GM19452 (cell line): Measurements from ENCODE around the gene DNAJC5.
"Not testable (repeated sequence)": the region's sequence is repeated elsewhere in the genome, so short reads cannot be mapped to it uniquely, and the experiment has no call there.

ENCODE experiments used
- ATAC-seq: cut with Tn5 transposase; IDR thresholded peaks from one replicate; pipeline ENCODE4 v1.9.1; 2021; ENCODE audit not compliant: unreplicated experiment

Gene DNAJC5

DNA sequence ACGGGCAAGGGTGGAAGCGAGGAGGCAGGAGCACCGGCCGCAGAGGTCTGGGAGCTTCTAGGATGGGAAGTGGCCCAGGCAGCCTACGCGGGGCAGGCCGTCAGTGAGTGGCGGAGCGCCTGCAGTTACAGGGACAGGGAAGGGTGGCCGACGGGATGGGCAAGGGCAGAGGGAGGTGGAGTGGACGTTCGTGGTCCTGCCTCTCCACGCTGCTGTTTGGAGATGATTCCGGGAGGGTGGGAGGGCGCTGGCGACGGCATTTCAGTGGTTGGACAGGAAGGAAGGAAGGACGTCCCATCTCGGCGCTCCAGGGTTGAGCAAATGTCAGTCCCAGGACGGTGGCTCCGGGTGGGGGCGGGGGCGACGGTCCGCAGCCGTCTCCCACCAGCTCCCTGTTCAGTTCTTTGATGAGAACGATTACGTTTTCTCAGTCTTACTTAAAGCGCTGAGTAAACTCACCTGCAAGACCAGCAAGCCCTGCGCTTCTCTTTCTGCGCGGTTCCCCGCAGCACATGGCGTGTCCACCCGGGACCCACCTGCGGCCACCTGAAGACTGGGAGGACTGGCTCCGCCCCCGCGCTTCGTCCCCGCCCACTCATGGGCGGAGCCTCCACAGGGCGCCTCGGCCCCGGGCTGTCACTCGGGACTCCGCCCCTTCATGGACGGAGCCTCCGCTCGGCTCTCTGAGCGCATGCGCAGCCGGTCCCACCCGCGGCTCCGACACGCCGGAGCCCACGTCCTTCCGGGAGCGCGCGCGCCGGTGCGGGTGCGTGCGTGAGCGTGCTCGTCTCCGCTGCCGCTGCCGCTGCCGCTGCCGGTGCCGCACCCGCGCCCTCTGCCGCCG, at the start of gene DNAJC5:
Gene DNAJC5 (plus strand): TSS at position 769 of the 844 bp plus-strand sequence. CDS start 33,220 bp downstream, outside the sequence.
- ATAC-seq, result peak; percentile 76

- no peak for ATAC-seq
These were observed 48.7 kb upstream of the DNAJC5 start for GRCh38 chr20:63846128-63846771.

GRCh38 chr20:63846888-63847236, 48.1 kb upstream of the DNAJC5 start:
- ATAC-seq, result no peak

- ATAC-seq, result no peak
These were observed 47.5 kb upstream of the DNAJC5 start for GRCh38 chr20:63847237-63848002.

- no peak for ATAC-seq
These were observed 46.7 kb upstream of the DNAJC5 start for GRCh38 chr20:63848003-63848911.

- ATAC-seq, result peak; percentile 78
These were observed 44.0 kb upstream of the DNAJC5 start for GRCh38 chr20:63850689-63851547.

- ATAC-seq, result not testable (repeated sequence)
These were observed 43.4 kb upstream of the DNAJC5 start for GRCh38 chr20:63851548-63851943.

DNA sequence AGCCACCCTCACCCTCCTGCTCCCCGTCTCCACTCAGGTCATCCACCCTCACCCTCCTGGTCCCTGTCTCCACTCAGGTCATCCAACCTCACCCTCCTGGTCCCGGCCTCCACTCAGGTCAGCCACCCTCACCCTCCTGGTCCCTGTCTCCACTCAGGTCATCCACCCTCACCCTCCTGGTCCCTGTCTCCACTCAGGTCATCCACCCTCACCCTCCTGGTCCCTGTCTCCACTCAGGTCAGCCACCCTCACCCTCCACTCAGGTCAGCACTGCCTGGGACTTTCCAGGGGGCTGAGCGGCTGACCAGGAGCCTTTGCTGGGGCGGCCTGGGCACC, 41.2 kb upstream of the DNAJC5 start:
- not testable (repeated sequence) for ATAC-seq

DNA sequence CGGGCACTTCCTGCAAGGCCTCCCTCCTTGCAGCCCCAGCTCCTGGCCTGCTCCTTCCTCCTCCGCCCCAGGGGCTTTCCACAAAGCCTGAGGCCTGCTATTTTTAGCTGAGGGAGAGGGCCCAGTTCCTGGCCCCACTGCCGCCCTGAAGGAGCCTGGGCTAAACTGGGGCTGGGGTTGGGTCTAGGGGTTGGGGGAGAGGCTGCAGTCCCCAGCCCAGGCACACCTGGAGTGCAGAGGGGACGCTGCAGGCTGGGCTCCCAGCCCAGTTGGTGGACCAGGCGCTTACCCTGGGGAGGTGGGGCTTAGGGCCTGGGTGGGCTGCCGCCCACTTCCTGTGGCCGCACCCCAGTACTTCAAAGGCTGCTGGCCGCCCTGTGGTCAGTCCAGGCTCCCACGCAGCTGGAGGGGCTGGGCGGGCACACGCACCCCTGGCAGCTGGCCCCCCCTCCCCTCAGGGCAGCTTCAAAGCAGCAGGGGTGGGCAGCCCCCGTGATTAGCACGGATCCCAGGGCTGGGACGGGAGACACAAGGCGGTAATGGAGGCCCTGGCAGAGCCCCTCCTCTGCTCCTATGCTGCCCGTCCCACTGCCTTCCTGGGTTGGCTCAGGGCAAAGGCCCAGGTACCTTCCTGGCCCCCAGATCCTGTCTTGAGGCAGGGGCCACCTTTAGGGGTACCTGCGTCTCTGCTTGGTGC, 40.7 kb upstream of the DNAJC5 start:
- no peak for ATAC-seq

DNA sequence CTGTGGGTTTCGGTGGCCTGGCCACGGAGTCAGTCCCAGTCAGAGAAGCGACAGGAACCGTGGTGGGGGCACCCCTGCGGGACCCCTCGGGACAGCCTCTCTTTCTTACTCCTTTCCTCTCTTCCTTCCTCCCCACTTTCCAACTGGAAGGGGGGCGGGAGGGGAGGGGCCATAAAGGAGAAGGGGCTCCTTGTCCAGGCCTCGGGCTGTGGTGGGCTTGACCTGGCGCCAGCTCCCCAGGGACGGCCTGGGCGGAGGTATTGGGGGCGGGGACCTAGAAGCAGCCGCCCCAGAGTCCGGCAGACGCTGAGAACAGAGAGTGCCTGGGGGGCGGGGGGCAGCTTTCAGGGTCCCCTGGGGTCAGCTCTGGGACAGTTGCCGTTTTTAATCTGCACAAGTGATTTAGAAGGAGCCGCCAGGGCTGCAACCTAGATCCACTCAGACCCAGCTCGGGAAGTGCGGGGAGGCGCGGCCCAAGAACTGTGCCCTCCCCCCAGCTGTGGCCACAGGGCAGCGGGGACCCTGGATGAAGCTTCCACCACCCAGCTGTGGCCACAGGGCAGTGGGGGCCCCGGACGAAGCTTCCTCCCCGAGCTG, 40.1 kb upstream of the DNAJC5 start:
- ATAC-seq, result no peak

- ATAC-seq, result no peak
These were observed 39.4 kb upstream of the DNAJC5 start for GRCh38 chr20:63855363-63856097.

GRCh38 chr20:63856098-63856511, 38.8 kb upstream of the DNAJC5 start:
- ATAC-seq, result no peak

GRCh38 chr20:63857764-63858392, 37.0 kb upstream of the DNAJC5 start:
- no peak for ATAC-seq

DNA sequence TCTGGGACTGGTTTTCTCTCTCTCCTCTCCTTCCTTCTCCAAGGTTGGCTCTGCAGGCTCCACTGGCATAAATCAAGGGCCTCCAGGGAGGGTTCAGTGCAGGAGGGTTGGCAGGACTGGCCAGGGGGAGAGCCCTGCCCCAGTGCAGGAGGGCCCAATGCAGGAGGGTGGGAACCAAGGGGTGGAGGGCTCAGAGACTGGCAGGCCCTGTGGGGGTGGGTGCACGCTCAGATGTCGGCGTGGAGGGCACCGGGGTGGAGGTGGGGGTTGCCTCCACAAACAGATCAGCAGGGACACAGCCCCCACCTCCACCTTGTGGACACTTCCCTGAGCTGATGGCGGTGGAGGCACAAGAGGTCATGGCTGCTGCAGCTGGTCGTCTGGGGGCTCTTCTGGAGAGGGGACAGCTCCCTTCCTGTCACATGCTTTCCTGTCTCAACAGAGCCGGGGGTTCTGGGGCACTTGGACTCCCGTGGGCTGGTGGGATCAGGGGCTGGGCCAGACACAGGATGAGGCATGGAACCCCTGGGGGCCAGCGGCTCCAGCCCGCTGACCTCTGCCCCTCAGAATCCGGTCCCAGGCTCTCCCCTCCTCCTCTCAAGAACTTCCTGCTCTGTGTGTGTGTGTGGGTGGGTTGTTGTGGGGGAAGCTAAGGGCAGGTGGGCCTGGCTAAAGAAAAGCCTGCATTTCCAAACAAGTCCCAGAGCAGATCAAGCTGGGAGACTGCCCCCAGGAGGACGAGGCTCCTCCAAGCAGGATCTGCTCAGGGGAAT, 36.3 kb upstream of the DNAJC5 start:
- no peak for ATAC-seq

DNA sequence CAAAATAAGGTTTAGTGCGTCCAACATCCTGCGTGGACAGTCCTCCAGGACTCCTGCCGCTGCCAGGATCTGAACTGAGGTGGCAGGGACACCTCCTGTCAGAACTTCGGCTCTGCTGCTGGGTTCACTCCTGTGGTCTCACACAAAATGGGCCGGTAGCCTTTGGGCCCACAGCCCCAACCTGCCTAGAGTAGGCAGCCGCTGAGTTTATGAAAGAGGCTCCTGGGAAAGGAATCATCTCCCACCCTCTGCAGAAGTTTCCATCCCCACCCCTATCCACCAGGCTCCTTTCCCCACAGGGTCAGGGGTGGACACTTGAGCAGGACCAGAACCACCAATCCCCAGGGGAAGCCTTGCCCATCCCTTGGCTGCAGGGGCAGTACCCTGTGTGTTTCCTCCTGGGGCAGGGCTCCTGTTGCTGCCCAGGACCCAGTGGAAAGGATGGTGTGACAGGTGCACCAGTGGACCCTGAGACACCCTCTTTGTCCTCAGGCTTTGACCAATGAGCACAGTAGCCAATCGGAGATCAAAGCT, 35.7 kb upstream of the DNAJC5 start:
- ATAC-seq, result no peak

GRCh38 chr20:63860325-63861051, 34.4 kb upstream of the DNAJC5 start:
- ATAC-seq, result no peak
